NOMO-1 (cell line): ENCODE data around the gene PRPSAP2.

ENCODE experiments used
- DNase-seq, 2 experiments: peaks; one replicate each; lab custom pipeline; 2025; ENCODE audit not compliant: unreplicated experiment in 2 of 2; lab: John Stamatoyannopoulos, UW

PRPSAP2 gene

DNA sequence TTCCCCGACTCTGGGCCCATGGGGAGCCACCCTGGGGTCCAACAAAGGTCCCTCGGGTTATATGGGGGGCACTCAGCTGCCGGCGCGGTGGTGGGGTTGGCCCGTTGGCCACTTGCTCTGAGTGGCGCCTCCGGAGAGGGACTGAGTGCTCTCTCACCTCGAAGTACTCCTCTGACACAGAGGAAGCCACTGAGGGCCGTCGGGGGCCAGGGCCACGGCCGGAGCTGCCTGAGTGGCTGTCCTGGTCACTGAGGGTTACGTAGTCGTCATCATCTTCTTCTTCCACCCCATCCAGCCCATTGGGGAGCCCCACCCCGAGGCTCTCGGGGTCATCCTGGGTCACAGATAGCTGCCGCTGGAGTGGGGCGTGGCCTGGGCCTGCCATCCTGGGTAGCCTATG lies 119.7 kb downstream of the PRPSAP2 start:
- DNase-seq, result no peak

DNA sequence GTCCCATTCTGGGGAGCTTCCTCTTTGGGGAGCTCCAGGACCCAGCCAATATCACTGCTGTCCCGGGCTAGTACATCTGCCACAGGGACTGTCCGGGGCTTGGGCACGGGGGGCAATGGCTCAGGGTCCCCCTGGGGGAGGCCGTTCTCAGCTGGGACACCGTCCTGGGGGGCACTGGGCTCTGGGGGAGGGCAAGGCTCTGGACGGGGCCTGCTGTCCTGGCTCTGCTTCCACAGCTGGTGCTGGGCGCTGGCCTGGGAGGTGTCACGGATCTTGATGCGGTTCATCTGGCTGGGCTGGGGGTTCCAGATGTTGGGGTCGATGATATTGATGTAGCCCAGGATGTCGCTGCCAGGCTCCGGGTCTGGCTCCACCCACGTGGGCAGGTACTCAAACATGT lies 120.1 kb downstream of the PRPSAP2 start:
- no peak for DNase-seq

DNA sequence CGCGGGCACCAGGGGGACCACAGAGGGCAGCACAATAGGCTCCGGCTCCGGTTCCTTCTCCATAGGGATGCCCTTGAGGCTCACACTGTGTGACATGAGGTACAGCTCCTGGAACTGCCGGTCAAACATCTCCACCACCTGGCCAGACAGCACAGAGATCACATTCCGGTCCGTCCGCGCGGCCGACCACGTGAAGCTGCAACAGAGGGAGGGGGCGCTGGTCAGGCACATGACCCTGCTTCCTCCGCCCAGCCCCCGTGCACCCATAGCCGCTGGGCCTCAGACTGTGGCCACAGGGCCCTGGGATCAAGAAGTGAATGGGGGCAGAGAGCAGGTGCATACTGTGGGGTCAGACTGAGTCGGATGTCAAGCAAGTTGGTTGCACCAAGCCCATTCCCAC lies 120.7 kb downstream of the PRPSAP2 start:
- no peak for DNase-seq
